H1 (cell line): ENCODE results near the gene NUFIP2. TPM values are rescaled to one million over a fixed set of nuclear protein-coding genes. Genes with fewer than 3 reads are reported as not detected.

Experiments
- CTCF ChIA-PET: fragments of 300-600 bp; sonication (Branson Sonifier 250); formaldehyde crosslinking; loops from one replicate; lab custom pipeline; 2021; ENCODE audit not compliant: partially characterized antibody; lab: Charles Lee
- POLR2A ChIA-PET: fragments of 300-600 bp; sonication (Branson Sonifier 250); formaldehyde crosslinking; loops from one replicate; lab custom pipeline; 2021; ENCODE audit warnings: inconsistent platforms; ENCODE audit not compliant: partially characterized antibody; lab: Charles Lee
- DNase-seq, 2 experiments: peaks; one replicate each; pipeline versions ENCODE4 v3.0.0 to v3.0.0-alpha.2; 2010 to 2022; ENCODE audit warnings: low spot score in 2 of 2, low read depth in 1 of 2, mixed read lengths in 1 of 2
- FAIRE-seq: peaks from 2 replicates; lab custom pipeline; 2011; peaks lifted over from hg19 to GRCh38; lab: Jason Lieb, UNC
- H2AFZ ChIP-seq: 2 replicates; pipeline ENCODE4 v1.8.1; 2012; ENCODE audit warnings: low read length, inconsistent platforms
- H2AK5ac ChIP-seq: 2 replicates; pipeline ENCODE4 v1.6.1; 2013; ENCODE audit warnings: low read depth, low read length
- H2BK120ac ChIP-seq: replicated peaks from 2 replicates; pipeline ENCODE3; 2013; ENCODE audit warnings: low read depth, low read length, inconsistent platforms
- H2BK12ac ChIP-seq: 2 replicates; pipeline ENCODE4 v1.6.1; 2013; ENCODE audit warnings: low read depth, low read length
- H2BK15ac ChIP-seq: 2 replicates; pipeline ENCODE4 v1.6.1; 2013; ENCODE audit warnings: low read length
- H2BK20ac ChIP-seq: 2 replicates; pipeline ENCODE4 v1.6.1; 2013; ENCODE audit warnings: low read length
- H2BK5ac ChIP-seq: 2 replicates; pipeline ENCODE4 v1.6.1; 2013; ENCODE audit warnings: low read depth, low read length
- H3K14ac ChIP-seq: 2 replicates; pipeline ENCODE4 v1.6.1; 2013; ENCODE audit warnings: inconsistent platforms; ENCODE audit not compliant: insufficient read length
- H3K18ac ChIP-seq: 2 replicates; pipeline ENCODE4 v1.6.1; 2013; ENCODE audit warnings: low read length; ENCODE audit errors: extremely low read depth
- H3K23ac ChIP-seq: 2 replicates; pipeline ENCODE4 v1.6.1; 2013; ENCODE audit warnings: inconsistent platforms; ENCODE audit not compliant: insufficient read length
- H3K23me2 ChIP-seq: 2 replicates; pipeline ENCODE4 v1.6.1; 2013; ENCODE audit warnings: low read depth, low read length
- H3K27ac ChIP-seq: 2 replicates; pipeline ENCODE4 v1.6.1; 2011; ENCODE audit warnings: low read depth, low read length, inconsistent platforms
- H3K27me3 ChIP-seq, 4 experiments: replicated peaks in 1 of 4; 1 replicate in 1 of 4; 2 replicates in 3 of 4; pipeline versions ENCODE4 v1.6.1 to v1.8.1; 2011 to 2013; ENCODE audit warnings: low read length in 3 of 4, mild to moderate bottlenecking in 3 of 4, inconsistent platforms in 2 of 4, mixed read lengths in 2 of 4, moderate library complexity in 1 of 4; ENCODE audit not compliant: control insufficient read depth in 3 of 4, insufficient read depth in 3 of 4; ENCODE audit errors: extremely low read depth in 1 of 4
- H3K36me3 ChIP-seq, 4 experiments: 2 replicates each; pipeline versions ENCODE4 v1.6.1 to v1.8.1; 2011 to 2013; ENCODE audit warnings: mild to moderate bottlenecking in 4 of 4, low read length in 3 of 4, moderate library complexity in 2 of 4, control low read depth in 1 of 4, inconsistent platforms in 1 of 4; ENCODE audit not compliant: insufficient read depth in 4 of 4, control insufficient read depth in 2 of 4
- H3K4ac ChIP-seq: replicated peaks from 2 replicates; pipeline ENCODE3; 2013; ENCODE audit warnings: low read length, low read depth, mixed read lengths, inconsistent platforms; ENCODE audit not compliant: insufficient read length
- H3K4me1 ChIP-seq, 4 experiments: replicated peaks in 1 of 4; 1 replicate in 1 of 4; 2 replicates in 3 of 4; pipeline versions ENCODE4 v1.6.1 to v1.8.1; 2011 to 2013; ENCODE audit warnings: low read length in 3 of 4, inconsistent platforms in 2 of 4, mixed read lengths in 1 of 4; ENCODE audit not compliant: insufficient read depth in 4 of 4, control insufficient read depth in 3 of 4
- H3K4me2 ChIP-seq, 2 experiments: 2 replicates each; pipeline versions ENCODE4 v1.6.1 to v1.8.1; 2011 to 2013; ENCODE audit warnings: low read depth in 2 of 2, low read length in 2 of 2, control low read depth in 1 of 2, inconsistent platforms in 1 of 2, mild to moderate bottlenecking in 1 of 2; ENCODE audit not compliant: insufficient read depth in 1 of 2
- H3K4me3 ChIP-seq, 4 experiments: fragments of 200-600, 300-600 bp in 1 of 4; sonication (generic), shearing (Covaris generic), sonication (Bioruptor Twin) in 1 of 4; 2 replicates each; pipeline versions ENCODE4 v1.5.1 to v1.8.1; 2011 to 2016; ENCODE audit warnings: low read length in 4 of 4, low read depth in 3 of 4, control low read depth in 2 of 4, inconsistent platforms in 2 of 4, mild to moderate bottlenecking in 2 of 4, mixed read lengths in 1 of 4, moderate library complexity in 1 of 4; ENCODE audit not compliant: insufficient read depth in 2 of 4; ENCODE audit errors: extremely low read depth in 1 of 4
- H3K56ac ChIP-seq: replicated peaks from 2 replicates; pipeline ENCODE3; 2013; ENCODE audit warnings: low read depth, mild to moderate bottlenecking, mixed read lengths, low read length, inconsistent platforms; ENCODE audit not compliant: insufficient read length
- H3K79me1 ChIP-seq: 2 replicates; pipeline ENCODE4 v1.6.1; 2013; ENCODE audit warnings: low read depth, low read length, control low read depth
- H3K79me2 ChIP-seq, 2 experiments: 2 replicates each; pipeline versions ENCODE4 v1.6.1 to v1.8.1; 2012 to 2013; ENCODE audit warnings: low read length in 2 of 2, mild to moderate bottlenecking in 2 of 2, inconsistent platforms in 1 of 2; ENCODE audit not compliant: insufficient read depth in 2 of 2, control insufficient read depth in 1 of 2
- H3K9ac ChIP-seq, 4 experiments: replicated peaks in 1 of 4; 1 replicate in 1 of 4; 2 replicates in 3 of 4; pipeline versions ENCODE4 v1.6.1 to v1.8.1; 2011 to 2013; ENCODE audit warnings: low read depth in 3 of 4, low read length in 3 of 4, control low read depth in 2 of 4, mild to moderate bottlenecking in 2 of 4, moderate library complexity in 2 of 4, inconsistent platforms in 1 of 4; ENCODE audit errors: extremely low read depth in 1 of 4
- H3K9me3 ChIP-seq, 2 experiments: 2 replicates each; pipeline versions ENCODE4 v1.6.1 to v1.8.1; 2012 to 2013; ENCODE audit warnings: mild to moderate bottlenecking in 2 of 2, moderate library complexity in 2 of 2, control low read depth in 1 of 2, inconsistent platforms in 1 of 2, low read depth in 1 of 2, low read length in 1 of 2, mixed read lengths in 1 of 2; ENCODE audit not compliant: insufficient read depth in 2 of 2
- H4K20me1 ChIP-seq, 2 experiments: replicated peaks in 1 of 2; 2 replicates each; pipeline versions ENCODE3 to v1.8.1; 2011 to 2013; ENCODE audit warnings: inconsistent platforms in 2 of 2, low read length in 2 of 2, mild to moderate bottlenecking in 1 of 2; ENCODE audit not compliant: insufficient read depth in 2 of 2, control insufficient read depth in 1 of 2
- H4K5ac ChIP-seq: 2 replicates; pipeline ENCODE4 v1.6.1; 2013; ENCODE audit warnings: low read length, low read depth, mixed read lengths, inconsistent platforms; ENCODE audit not compliant: insufficient read length
- H4K8ac ChIP-seq: 2 replicates; pipeline ENCODE4 v1.8.0; 2013; ENCODE audit warnings: mild to moderate bottlenecking, moderate library complexity, low read length, inconsistent platforms; ENCODE audit not compliant: insufficient read depth; ENCODE audit errors: extremely low read depth
- H4K91ac ChIP-seq: replicated peaks from 2 replicates; pipeline ENCODE3; 2013; ENCODE audit warnings: low read length, mixed read lengths, inconsistent platforms; ENCODE audit not compliant: insufficient read length
- POLR2A ChIP-seq, 2 experiments: IDR thresholded peaks; 1 replicate in 1 of 2; 2 replicates in 1 of 2; pipeline ENCODE4 v1.6.1; 2011; ENCODE audit warnings: low read depth in 2 of 2, low read length in 2 of 2, mild to moderate bottlenecking in 2 of 2; ENCODE audit errors: control extremely low read depth in 1 of 2
- RBBP5 ChIP-seq: IDR thresholded peaks from 2 replicates; pipeline ENCODE4 v1.7.1; 2012; ENCODE audit warnings: low read depth, mild to moderate bottlenecking, inconsistent platforms, low read length, moderate library complexity, borderline replicate concordance
- RFX5 ChIP-seq: IDR thresholded peaks from 2 replicates; pipeline ENCODE4 v1.6.1; 2011; ENCODE audit warnings: low read depth, low read length, improper control_type of control experiment, borderline replicate concordance
- TBP ChIP-seq: IDR thresholded peaks from 2 replicates; pipeline ENCODE4 v1.6.1; 2011; ENCODE audit warnings: low read depth, low read length, improper control_type of control experiment
- WGBS, 2 experiments: shearing (Covaris generic) in 1 of 2; methylation state at CpG; one replicate each; pipeline versions ENCODE4 v1.1.6 to v1.1.7; 2013 to 2015; ENCODE audit warnings: low lambda C conversion rate in 2 of 2, mixed read lengths in 2 of 2, inconsistent platforms in 1 of 2, low coverage in 1 of 2, missing lambda C conversion rate in 1 of 2; ENCODE audit not compliant: insufficient replicate concordance in 2 of 2, insufficient coverage in 1 of 2, insufficient read length in 1 of 2; ENCODE audit errors: extremely low coverage in 1 of 2, missing lambda C conversion rate in 1 of 2; 5-methylcytosine and 5-hydroxymethylcytosine counted together
- polyA plus RNA-seq, 7 experiments: library from polyadenylated mRNA; depleted of rRNA in 3 of 7; stranded (reverse) in 5 of 7; unstranded in 2 of 7; fragments of >200 nt in 5 of 7; fragments of 200-250 nt in 2 of 7; gene quantifications; 1 replicate in 5 of 7; 2 replicates in 1 of 7; 4 replicates in 1 of 7; pipeline versions ENCODE4 v1.2.1 to v1.2.3, GENCODE V29; 2011 to 2013; ENCODE audit warnings: missing spikeins in 2 of 7, mixed read lengths in 2 of 7
- total RNA-seq: library from RNA; stranded (reverse); fragmentation: NEBNext Ultra II Directional; extraction: Animal tissue kit (Norgen Biotek cat#: 25700); gene quantifications from 2 replicates; pipeline ENCODE4 v1.2.1, GENCODE V29; 2021

Gene NUFIP2
- total and polyA plus RNA-seq, 2 of the 8 experiments (the other 6 are each of a cell fraction or from before 2014, with no cell fraction given) = 65.9 to 118 TPM

- Histone ChIP-seq H2AK5ac (no peak overlapping the region), H4K5ac (no peak overlapping the region), H3K79me2 (no peaks in the 10 kb centered on the region), H4K20me1 (no peaks in the 10 kb centered on the region), H2BK12ac (no peak overlapping the region), H3K18ac (no peak overlapping the region), H2AFZ (no peak overlapping the region), H2BK20ac (no peak overlapping the region), H3K56ac (no peak overlapping the region), H3K27ac (no peak overlapping the region), H2BK15ac (no peak overlapping the region), H3K9ac (no peak overlapping the region), H3K9me3 (no peaks in the 10 kb centered on the region), H3K4me2 (no peak overlapping the region), H2BK5ac (no peak overlapping the region), H3K79me1 (no peaks in the 10 kb centered on the region), H4K8ac (no peak overlapping the region), H3K36me3 (no peaks in the 10 kb centered on the region), H2BK120ac (no peak overlapping the region), H3K4me1 (no peaks in the 10 kb centered on the region), H3K4ac (peak overlapping the region; percentile 5), H3K27me3 (no peaks in the 10 kb centered on the region), H3K23ac (no peak overlapping the region), H4K91ac (no peak overlapping the region), H3K4me3 (no peak overlapping the region), H3K14ac (no peak overlapping the region), H3K23me2 (no peaks in the 10 kb centered on the region; the same call in 1 of the 2 replicates)
- ChIA-PET POLR2A (interaction anchor here (0.6 to 2.1 kb wide), 3 partner anchors 13 to 1548 kb away, joined by 3 to 6 read pairs (median 4); partner anchors contain the start of gene NUFIP2), CTCF (interaction anchor here (0.6 to 0.8 kb wide), 3 partner anchors 14 to 795 kb away, joined by 3 to 4 read pairs (median 3); no protein-coding TSS in a partner anchor)
- WGBS, 2 experiments = 77% methylated on average over 3 of the region's 3 CpGs; no CpG with 5 or more reads in 1 of the 2 experiments
- FAIRE-seq (no peak), DNase-seq (no peak)
- TF ChIP-seq POLR2A (IDR thresholded peaks at IDR 0.05; ENCODE audit: control extremely low read depth in 1 of 2, low read depth in 2 of 2, low read length in 2 of 2) = no peak
- TF ChIP-seq TBP = no peak
- TF ChIP-seq RFX5 = no peak
- TF ChIP-seq RBBP5 = no peak
Measured at GRCh38 chr17:29331075-29331707, 37.2 kb upstream of the NUFIP2 start.
